ENCODE results near the gene ID2.

DNA sequence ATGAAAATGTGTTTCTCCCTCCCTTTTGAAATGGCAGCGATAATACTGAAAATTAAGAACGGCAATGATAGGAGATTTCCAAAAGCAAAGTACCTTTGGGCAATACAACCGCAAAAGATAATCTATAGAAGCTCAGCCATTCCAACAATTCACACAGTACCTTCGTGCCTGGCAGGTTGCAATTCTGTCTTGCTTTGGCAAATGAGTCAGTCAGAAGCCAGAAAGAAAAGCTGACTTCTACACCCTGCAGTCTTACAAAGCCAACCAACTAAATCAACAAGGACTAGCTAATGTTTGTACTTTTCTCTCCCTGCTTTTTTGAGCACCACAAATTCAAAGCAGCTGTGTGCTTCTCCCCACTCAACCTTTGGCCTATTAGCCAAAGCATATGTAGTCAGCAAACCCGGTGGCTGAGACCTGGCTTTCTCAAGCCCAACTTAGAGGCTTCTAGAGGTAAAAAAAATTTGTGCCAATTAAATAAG is 25.7 kb upstream of the ID2 start:
- TF ChIP-seq, protein P1, sequence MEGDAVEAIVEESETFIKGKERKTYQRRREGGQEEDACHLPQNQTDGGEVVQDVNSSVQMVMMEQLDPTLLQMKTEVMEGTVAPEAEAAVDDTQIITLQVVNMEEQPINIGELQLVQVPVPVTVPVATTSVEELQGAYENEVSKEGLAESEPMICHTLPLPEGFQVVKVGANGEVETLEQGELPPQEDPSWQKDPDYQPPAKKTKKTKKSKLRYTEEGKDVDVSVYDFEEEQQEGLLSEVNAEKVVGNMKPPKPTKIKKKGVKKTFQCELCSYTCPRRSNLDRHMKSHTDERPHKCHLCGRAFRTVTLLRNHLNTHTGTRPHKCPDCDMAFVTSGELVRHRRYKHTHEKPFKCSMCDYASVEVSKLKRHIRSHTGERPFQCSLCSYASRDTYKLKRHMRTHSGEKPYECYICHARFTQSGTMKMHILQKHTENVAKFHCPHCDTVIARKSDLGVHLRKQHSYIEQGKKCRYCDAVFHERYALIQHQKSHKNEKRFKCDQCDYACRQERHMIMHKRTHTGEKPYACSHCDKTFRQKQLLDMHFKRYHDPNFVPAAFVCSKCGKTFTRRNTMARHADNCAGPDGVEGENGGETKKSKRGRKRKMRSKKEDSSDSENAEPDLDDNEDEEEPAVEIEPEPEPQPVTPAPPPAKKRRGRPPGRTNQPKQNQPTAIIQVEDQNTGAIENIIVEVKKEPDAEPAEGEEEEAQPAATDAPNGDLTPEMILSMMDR (IDR thresholded peaks at IDR 0.05; ENCODE audit: insufficient read depth, low read depth, low read length): no peak
- TF ChIP-seq EZH2 (IDR thresholded peaks at IDR 0.05; ENCODE audit: insufficient read depth, low read length): no peak
